Measurements from ENCODE around the gene SFMBT2.

SFMBT2 gene

DNA sequence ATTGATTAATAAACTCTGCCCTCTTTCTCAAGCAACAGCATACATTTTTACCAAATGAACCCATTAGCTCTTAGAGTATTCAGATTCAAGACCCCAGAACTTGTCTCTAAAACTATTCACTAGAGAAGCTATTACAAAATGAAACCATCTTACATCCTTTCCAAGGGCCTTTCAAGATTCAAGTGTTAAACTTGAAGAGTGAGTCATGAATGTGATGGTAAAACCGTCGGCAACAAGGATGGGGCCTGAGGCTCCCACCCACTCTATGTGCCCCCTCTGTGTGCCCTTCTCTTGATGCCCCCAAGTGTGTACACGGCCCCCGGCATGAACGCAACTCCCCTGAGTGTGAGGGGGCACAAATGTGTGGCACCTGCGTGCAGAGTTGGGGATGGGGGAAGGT, 46.4 kb downstream of the SFMBT2 start:
- no peak for DNase-seq (ENCODE audit: low spot score)

DNA sequence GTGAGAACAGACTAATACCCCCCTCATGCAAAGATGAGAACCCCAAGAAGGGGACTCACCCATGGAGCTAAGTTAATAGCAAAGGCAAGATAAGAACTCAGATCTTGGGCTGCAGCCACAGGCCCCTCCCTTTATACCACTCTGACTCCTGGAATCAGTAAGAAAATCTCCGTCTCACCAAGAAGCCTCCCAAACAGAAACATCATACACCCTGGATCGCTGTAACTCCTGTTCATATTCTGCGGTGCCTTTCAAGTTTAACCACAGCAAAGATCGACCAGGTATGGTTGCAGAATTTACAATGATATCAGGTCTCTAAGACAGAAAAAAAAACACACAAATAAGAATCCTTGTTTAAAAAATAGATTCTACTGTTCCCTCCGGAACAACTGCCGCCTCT, 47.1 kb downstream of the SFMBT2 start:
- no peak for DNase-seq (ENCODE audit: low spot score)

DNA sequence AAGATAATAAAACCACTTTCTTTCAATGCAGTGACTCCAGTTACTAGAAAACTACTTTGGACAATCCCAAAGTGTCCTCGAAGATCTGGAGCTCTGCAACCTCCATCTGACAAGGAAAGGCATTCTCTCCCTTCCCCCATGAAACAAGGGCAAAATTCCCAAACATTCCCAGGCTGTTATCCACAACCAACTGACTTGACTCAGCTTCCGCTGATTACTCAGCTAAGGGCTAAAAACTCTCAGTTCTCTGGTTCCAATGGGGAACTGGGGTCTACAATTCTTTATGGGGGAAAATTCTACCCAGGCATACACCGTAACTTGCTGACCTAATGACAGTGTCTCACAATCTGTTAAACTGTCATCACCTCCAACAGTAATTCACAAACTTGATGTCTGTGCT, 48.4 kb downstream of the SFMBT2 start:
- DNase-seq (ENCODE audit: low spot score) = no peak

DNA sequence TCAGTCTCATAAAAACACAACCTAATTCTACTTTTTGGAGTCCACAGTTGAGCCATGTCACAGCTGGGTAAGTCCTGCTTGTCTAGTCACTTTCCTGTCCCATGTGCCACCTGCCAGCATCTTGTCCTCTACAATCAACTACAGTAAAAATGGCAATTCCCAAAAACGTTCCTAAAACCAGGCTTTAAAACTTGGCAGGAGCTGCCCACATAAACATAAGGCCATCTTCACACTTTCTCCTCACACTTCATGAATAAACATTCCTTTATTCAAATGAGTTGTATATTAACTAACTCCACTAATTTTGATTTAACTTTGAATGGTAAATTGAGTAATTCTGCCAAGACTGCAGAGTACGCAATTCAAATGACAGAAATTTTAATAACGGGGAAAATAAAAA, 49.5 kb downstream of the SFMBT2 start:
- no peak for DNase-seq (ENCODE audit: low spot score)

DNA sequence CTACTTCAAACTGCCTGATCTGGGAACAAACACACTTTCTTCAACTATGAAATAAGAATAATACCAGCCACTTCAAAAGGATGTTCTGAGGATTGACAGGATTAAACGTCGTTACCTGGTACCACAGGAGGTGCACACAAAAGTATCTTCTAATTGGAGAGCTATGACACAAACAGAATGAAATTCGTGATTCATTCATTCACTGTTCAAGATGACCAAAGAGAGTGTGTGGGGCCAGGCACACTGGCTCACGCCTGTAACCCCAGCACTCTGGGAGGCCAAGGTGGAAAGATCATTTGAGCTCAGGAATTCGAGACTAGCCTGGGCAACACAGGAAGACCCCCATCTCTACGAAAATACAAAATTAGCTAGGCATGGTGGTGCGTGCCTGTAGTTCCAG, 50.9 kb downstream of the SFMBT2 start:
- DNase-seq (ENCODE audit: low spot score) = no peak

DNA sequence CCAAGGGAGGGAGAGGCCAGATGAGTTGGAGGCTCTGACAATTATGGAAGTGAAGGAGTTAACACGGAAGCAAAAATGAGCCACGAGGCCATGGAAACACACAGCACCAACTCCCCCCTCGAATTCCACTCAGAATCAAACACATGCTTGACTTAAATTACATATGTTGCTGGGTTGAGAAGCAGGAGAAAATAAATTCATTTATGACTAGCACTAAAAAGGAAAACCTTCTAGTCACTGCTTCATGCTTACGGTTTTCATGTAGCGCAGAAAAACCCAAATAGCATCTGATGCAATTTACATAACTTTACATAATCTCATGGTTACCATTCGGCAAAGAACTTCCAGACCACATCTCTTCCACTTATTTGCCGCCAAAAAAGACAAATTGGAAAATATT, 51.5 kb downstream of the SFMBT2 start:
- DNase-seq (ENCODE audit: low spot score) = no peak

DNA sequence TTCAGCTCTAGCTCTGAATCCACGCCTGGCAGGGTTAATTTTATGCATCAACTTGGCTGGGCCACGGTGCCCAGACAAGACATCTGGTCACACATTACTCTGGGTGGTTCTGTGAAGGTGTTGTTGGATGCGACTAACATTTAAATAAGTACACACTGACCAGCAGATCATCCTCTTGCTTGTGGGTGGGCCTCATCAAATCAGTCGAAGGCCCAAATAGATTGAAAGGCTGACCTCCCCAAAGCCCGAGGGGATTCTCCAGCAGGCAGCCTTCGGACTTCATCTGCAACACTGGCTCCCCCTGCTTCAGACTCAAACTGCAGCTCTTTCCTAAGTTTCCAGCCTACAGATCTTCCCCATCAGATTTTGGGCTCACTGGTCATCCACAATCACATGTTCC, 53.6 kb downstream of the SFMBT2 start:
- no peak for DNase-seq (ENCODE audit: low spot score)

DNA sequence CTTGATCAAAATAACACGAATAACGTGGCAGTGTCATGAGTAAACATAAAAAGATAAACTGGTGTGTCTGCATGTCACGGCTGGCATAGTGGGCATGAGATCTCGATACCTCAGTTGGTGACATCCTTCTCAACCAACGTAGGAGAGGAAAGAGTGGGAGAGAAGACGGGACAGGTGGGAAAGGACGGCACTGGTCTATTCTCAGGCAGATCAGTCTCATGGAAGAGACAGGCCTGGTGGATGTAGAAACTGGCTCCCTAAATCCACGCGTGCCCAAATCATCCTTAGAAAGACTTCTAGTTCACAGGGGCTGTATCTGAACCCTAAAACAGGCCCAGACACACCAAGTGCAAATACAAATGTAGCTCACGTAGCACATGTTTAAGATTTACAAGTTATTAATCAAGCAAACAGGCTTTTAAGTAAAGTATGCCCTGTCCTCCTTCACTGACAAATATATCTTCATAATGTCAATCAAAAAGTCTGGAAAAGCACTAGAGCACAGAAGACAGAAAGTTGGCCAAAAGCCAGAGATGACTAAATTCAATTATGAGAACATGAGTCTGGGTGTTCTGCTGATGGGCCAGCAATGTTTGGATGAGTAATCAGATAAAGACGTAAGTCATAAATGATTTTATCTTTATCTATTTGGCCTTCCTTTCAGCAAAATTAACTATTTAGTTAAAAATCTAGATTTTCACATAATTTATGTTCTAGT, 56.3 kb downstream of the SFMBT2 start:
- DNase-seq (ENCODE audit: low spot score) = no peak

DNA sequence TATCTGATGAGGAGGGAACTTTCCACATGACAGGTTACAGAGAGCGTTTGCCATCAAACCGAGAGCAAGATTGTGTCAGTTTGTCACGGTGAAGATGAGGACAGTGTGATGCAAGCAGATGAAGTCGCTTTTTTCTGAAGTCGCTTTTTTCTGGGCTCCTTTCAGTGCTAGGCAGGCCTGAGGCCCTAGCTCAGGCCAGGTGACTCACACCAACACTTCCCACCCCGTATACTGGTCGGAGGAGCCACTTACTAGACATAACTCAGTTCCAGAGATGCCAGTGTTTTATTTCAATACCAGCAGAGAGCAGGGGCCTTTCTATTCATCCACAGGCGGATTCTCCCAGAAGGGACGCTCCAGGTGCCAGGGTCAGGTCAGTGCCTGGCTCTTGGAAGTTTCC, 58.9 kb downstream of the SFMBT2 start:
- no peak for DNase-seq (ENCODE audit: low spot score)

DNA sequence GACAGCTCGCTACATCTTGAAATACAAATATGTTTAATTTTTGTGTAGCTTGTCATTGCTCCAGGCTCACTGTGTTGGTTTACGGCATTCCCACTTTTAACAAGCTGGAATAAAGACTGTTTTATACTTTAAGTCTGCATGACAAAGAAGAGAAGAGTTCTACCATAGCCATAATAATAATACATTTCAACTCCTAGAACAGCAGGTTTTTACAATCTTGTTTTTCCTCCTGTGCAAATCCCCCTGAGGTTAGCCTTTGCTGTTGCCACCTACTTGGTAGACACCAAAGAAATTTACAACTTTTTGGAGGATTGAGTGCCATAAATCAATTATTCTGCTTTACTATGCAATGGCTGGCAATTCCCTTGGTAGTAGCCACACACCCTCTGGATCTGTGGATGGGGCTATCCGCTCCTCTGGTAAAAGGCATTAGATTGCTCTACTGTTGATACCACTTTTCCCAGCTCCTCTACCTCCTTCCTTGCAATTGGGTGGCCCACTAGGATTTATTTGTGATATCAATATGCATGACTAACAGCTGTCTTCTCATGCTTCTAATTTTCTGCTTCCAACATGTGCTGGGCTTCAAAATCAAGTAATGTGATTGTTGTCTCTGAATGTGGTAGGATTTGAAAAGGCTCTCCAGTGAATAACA, 60.2 kb downstream of the SFMBT2 start:
- no peak for DNase-seq (ENCODE audit: low spot score)

DNA sequence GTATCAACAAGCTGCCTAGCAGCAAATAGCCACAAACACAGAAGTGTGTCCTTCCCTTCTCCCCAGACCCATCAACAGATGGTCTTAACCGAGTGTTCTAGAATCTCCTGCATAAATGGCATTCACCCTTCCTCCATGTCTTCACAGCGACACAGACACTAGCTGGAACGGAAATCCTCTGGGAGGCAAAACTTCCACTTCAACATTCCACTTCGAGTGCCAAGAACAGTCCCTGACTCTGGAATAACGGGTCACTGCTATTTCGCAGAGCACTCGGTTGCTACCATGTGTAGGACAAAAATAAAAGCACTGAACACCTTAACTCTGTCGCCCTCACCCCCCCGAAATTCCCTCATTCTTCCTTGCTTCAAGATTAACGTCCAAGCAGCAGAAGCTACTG, 65.1 kb downstream of the SFMBT2 start:
- DNase-seq (ENCODE audit: low spot score) = no peak

DNA sequence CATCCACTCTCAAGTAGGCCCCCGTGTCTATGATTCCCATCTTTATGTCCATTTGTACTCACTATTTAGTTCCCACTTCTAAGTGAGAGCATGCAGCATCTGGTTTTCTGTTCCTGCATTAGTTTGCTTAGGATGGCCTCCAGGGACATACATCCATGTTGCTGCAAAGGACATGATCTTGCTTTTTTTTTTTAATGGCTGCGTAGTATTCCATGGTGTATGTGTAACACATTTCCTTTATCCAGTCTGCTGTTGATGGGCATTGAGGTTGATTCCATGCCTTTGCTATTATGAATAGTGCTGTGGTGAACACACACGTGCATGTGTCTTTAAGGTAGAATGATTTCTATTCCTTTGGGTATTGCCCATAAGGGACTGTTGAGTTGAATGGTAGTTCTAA, 67.8 kb downstream of the SFMBT2 start:
- no peak for DNase-seq (ENCODE audit: low spot score)

DNA sequence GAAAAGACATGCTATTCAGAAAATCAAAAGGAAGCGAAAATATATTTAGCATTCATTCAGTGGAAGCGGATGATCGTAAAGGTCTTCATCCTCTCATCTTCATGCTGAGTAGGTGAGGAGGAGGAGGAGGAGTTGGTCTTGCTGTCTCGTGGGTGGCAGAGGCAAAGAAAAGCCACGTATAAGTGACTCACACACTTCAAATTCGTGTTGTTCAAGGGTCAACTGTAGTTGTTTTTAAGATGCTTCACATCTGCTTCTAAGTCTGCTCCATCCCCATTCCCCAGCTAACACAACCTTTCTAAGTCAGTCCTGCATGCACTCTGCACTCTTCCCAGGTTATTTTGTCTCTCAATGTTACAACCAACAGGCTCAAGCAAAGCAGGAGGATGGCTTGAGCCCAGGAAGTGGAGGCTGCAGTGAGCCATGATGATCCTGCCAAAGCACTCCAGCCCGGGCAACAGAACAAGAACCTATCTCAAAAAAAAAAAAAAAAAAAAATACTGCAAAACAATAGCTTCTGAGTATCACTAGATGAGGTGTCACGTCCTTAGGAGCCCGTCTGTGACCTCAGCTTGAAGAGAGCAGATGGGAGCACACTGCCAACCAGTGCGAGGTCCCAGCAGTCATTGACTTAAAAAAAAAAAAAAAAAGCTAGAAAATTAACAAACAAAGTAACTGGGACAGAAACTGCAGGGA, 70.5 kb downstream of the SFMBT2 start:
- DNase-seq (ENCODE audit: low spot score) = no peak

DNA sequence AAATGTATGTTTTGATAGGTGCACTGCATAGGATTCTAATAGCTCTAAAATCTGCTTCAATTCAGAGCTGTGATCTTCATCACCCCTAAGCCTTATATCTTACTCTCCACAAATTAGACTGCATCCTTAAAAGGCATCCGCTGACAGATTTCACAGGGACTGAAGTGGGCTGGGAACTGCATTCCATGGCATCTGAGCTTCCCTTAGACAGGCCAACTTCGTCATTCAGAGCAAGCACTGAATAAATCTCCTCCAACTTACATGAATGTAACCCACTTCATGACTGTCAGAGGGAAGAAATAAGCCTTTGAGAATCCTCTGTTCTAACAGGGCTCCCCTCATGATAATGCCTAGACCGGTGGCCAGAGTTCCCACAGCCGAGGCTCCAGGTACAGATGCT, 71.3 kb downstream of the SFMBT2 start:
- no peak for DNase-seq (ENCODE audit: low spot score)

DNA sequence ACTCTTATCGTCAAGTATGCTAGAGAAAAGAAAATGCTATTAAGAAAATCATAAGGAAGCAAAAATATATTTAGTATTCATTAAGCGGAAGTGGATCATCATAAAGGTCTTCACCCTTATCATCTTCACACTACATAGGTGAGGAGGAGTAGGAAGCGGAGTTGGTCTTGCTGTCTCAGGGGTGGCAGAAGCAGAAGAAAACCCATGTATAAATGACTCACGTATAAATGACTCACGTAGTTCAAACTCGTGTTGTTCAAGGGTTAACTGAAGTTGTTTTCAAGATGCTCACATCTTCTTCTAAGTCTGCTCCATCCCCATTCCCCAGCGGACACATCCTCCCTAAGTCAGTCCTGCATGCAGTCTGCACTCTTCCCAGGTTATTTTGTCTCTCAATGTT, 72.4 kb downstream of the SFMBT2 start:
- DNase-seq (ENCODE audit: low spot score) = no peak

DNA sequence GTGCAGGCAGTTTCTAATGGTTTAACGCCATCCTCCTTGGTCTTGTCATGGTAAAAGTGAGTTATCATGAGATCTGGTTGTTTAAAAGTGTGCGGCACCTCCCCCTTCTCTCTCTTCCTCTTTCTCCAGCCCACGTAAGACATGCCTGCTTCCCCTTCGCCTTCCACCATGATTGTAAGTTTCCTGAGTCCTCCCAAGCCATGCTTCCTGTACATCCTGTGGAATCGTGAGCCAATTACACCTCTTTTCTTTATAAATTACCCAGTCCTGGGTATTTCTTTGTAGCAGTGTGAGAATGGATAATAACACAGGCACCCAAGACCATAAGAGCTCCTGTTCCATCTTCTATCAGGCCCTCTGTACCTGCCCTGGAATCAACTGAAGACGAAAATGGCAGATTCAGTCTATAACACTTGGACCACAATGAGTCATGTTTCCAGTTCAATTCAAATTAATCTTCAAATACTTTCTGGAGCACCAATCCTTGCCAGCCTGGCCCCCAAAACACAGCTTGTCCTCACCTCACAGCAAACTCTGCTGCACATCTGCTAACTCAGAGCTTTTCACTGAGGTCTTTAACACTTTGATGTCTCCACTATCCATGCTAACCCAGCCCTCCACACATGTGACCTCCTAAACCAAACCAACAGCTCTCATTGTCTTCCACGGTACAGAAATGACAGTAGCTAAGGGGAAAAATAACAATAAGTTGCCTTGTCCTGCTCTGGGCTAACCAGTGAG, 73.2 kb downstream of the SFMBT2 start:
- no peak for DNase-seq (ENCODE audit: low spot score)

DNA sequence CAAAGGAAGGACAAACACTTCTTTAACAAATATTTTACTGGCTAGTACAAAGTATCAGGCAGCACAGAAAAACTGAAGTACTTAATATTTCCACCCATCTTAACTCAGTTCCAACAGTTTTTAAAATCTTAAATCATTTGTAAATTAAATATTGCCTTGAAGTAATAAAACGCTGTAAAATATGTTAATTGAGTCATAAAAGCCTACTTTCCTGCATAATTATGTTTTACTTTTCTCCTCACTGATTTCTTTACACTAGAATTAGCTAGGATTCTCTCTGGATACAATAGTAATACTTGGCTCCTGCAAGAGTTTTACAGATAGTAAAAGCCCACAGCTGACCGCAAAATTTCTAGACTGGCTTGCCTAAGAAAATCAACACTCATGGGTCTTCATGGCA, 74.9 kb downstream of the SFMBT2 start:
- no peak for DNase-seq (ENCODE audit: low spot score)

DNA sequence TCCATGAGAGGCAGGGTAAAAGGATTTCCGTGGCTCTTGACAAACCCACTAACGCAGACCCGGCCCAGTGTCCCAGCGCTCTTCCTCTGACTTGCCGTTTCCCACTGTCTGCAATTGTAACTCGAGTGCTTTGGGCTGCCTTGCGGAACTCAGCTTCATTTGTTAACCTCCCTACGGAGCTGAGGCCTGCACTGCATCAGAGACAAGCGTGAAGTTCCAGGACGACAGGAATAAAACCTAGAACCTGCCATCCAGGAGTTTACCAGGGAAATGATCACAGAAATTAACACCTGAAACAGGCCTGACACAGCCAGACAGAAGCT, 76.2 kb downstream of the SFMBT2 start:
- no peak for DNase-seq (ENCODE audit: low spot score)

DNA sequence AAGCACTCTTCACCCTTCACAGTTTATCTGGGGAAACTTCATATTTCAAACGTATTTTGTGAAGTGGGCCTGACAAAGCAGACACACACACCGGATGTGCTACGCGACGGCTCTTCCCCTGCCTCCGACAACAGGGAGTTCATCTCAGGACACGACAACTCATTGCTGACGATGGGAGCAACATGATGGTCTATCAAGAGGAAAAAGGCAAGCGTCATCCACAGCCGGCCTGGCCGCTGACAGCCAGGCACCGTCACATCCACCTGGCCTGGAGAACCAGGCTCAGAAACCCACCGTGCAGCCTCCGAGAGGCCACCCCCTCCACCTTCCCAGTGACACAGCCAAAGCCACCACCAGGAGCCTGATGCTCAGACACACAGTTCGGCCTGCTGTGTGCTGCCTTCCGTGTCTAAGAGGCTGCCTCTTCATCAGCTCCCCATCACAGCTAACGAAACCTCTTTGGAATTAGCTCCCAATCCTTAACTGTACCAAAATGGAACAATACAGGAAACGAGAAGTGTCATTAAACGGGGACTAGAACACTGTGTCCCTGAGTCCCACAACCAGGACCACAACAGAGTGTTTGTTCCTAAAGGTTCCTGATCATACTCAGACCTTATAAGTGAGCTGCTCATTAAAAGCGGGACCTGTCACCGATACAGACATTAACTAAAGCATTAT, 76.7 kb downstream of the SFMBT2 start:
- DNase-seq (ENCODE audit: low spot score) = no peak

DNA sequence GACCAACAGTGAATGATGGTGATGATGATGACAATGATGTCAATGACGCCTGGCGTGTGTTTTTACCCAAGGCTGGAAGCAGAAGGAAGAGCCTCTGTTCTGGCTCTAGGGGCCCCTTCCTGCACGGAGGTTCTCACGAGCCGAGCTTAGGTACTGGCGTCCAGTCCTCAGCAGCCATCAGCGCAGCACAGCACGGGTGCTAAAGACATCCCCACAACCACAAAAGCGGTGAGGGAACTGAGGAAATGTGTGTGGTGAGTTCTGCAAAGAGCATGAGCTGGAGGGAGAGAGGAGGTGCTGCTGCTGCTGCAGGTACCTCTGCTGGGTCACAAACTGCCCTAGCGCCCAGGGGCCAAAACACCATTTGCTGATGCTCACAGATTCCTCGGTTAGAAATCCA, 81.6 kb downstream of the SFMBT2 start:
- DNase-seq (ENCODE audit: low spot score) = no peak

DNA sequence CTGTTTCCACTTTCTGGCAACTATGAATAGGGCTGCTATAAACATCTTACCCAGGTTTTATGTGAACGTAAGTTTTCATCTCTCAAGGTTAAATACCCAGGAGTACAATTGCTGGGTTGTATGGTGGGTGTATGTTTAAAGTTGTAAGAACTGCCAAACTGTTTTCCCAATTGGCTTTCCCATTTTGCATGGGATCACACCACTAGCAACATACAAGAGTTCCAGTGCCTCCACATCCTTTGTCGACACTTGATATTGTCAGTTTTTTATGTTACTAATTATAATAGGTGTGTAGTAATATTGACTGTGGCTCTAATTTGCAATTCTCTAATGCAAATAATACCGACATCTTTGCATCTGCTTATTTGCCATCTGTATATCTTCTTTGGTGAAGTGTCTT, 82.9 kb downstream of the SFMBT2 start:
- DNase-seq (ENCODE audit: low spot score) = no peak

DNA sequence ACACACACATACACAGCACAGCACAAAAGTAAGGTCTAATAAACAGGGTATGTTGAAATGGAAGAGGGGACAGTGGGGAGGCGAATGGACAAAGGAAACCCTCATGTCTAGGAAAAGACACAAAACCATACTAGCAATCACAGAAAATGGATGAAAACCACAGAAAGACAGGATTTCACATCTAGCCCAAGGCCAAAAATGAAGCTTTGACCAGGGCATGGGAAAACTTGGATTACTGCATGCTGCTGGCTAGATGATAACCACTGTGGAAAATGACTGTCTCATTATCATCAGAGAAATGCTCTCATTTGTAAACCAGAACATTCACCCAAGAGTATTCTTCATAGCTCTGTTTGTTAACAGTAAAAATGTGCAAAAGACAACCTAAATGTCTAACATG, 88.2 kb downstream of the SFMBT2 start:
- DNase-seq (ENCODE audit: low spot score) = no peak
